A549 (cell line): ENCODE data around the gene SLC7A4. TPM values are rescaled to one million over a fixed set of nuclear protein-coding genes. Genes with fewer than 3 reads are reported as not detected.

ENCODE experiments used
- ATAC-seq, 2 experiments: fragments of 200-7000 bp in 1 of 2; fragments of >200 bp in 1 of 2; cut with Nextera tagmentation in 1 of 2; cut with Tn5 transposase in 1 of 2; 3 replicates each; pipeline versions ENCODE4 v1.8.0 to v1.9.1; 2018 to 2020; ENCODE audit warnings: mild to moderate bottlenecking in 1 of 2, moderate library complexity in 1 of 2
- CTCF ChIA-PET: fragments of 300-600 bp; sonication (Branson Sonifier 250); formaldehyde crosslinking; extraction: SDS; loops from one replicate; lab custom pipeline; 2021; ENCODE audit warnings: antibody characterized with exemption, inconsistent platforms; lab: Yijun Ruan, JAX
- POLR2A ChIA-PET: fragments of 350-600 bp; formaldehyde crosslinking; extraction: SDS; loops from one replicate; lab custom pipeline; 2021; ENCODE audit warnings: antibody characterized with exemption, inconsistent platforms; lab: Yijun Ruan, JAX
- DNase-seq, 2 experiments: peaks; one replicate each; pipeline versions ENCODE4 v3.0.0 to v3.0.0-alpha.2; 2011 to 2016; ENCODE audit warnings: low read depth in 1 of 2, low spot score in 1 of 2
- FAIRE-seq: peaks from 2 replicates; lab custom pipeline; 2011; peaks lifted over from hg19 to GRCh38; lab: Jason Lieb, UNC
- H3K27ac ChIP-seq, 2 experiments: fragments of >200 bp; sonication (Bioruptor Twin); formaldehyde crosslinking; 3 replicates each; pipeline ENCODE4 v1.5.1; 2016 to 2017
- H3K4me1 ChIP-seq: fragments of >200 bp; sonication (Bioruptor Twin); formaldehyde crosslinking; 3 replicates; pipeline ENCODE4 v1.6.1; 2016
- H3K4me2 ChIP-seq: fragments of >200 bp; sonication (Bioruptor Twin); formaldehyde crosslinking; 3 replicates; pipeline ENCODE4 v1.6.1; 2016
- H3K4me3 ChIP-seq: fragments of >200 bp; sonication (Bioruptor Twin); formaldehyde crosslinking; 3 replicates; pipeline ENCODE4 v1.5.1; 2016
- H3K9me3 ChIP-seq: fragments of >200 bp; sonication (Bioruptor Twin); formaldehyde crosslinking; 3 replicates; pipeline ENCODE4 v1.6.1; 2016
- CEBPB ChIP-seq, 2 experiments: fragments of >200 bp in 1 of 2; sonication (Bioruptor Twin) in 1 of 2; formaldehyde crosslinking in 1 of 2; IDR thresholded peaks; 2 replicates each; pipeline ENCODE4 v1.6.1; 2012 to 2016
- CHD4 ChIP-seq: fragments of 200-600 bp; sonication (generic); IDR thresholded peaks from 2 replicates; pipeline ENCODE4 v1.6.1; 2016; ENCODE audit warnings: antibody characterized with exemption, mild to moderate bottlenecking, borderline replicate concordance
- EHMT2 ChIP-seq: fragments of 200-600 bp; sonication (generic); IDR thresholded peaks from 2 replicates; pipeline ENCODE4 v1.6.1; 2016; ENCODE audit warnings: antibody characterized with exemption, low read depth, mild to moderate bottlenecking, moderate library complexity
- FOSB ChIP-seq: fragments of 250-450 bp; sonication (Bioruptor Pico); IDR thresholded peaks from 2 replicates; pipeline ENCODE4 v1.5.0; 2020; ENCODE audit warnings: mild to moderate bottlenecking, moderate library complexity
- FOSL2 ChIP-seq, 2 experiments: fragments of 450-650 bp in 1 of 2; fragments of >200 bp in 1 of 2; sonication (Bioruptor Twin) in 1 of 2; formaldehyde crosslinking; IDR thresholded peaks; 2 replicates each; pipeline versions ENCODE4 v1.5.0 to v1.6.1; 2016 to 2020; ENCODE audit warnings: mild to moderate bottlenecking in 1 of 2, moderate library complexity in 1 of 2
- GATA3 ChIP-seq: IDR thresholded peaks from 2 replicates; pipeline ENCODE4 v1.6.1; 2012; ENCODE audit warnings: borderline replicate concordance
- HDAC2 ChIP-seq: fragments of 200-600 bp; sonication (generic); IDR thresholded peaks from 2 replicates; pipeline ENCODE4 v1.6.1; 2016
- HOXB13 ChIP-seq: fragments of 250-450 bp; sonication (Bioruptor Pico); IDR thresholded peaks from 2 replicates; pipeline ENCODE4 v1.5.0; 2020; ENCODE audit warnings: low read depth, mild to moderate bottlenecking, moderate library complexity
- JUN ChIP-seq, 2 experiments: fragments of >200 bp; sonication (Bioruptor Twin); formaldehyde crosslinking; IDR thresholded peaks; 2 replicates in 1 of 2; 3 replicates in 1 of 2; pipeline ENCODE4 v1.6.1; 2016 to 2017
- KDM1A ChIP-seq: fragments of 200-600 bp; sonication (generic); IDR thresholded peaks from 2 replicates; pipeline ENCODE4 v1.6.1; 2016; ENCODE audit warnings: low read depth, mild to moderate bottlenecking
- NFE2L2 ChIP-seq: fragments of 150-350 bp; conservative IDR thresholded peaks from 2 replicates; pipeline ENCODE4 v1.6.1; 2014; ENCODE audit warnings: low read length
- NPAS2 ChIP-seq: fragments of 250-450 bp; sonication (Bioruptor Pico); IDR thresholded peaks from 2 replicates; pipeline ENCODE4 v1.8.0; 2022; ENCODE audit warnings: mild to moderate bottlenecking, moderate library complexity, borderline replicate concordance
- POLR2A ChIP-seq: IDR thresholded peaks from 2 replicates; pipeline ENCODE4 v1.6.1; 2012; ENCODE audit warnings: mild to moderate bottlenecking, low read length
- RARB ChIP-seq: fragments of 250-450 bp; sonication (Bioruptor Pico); IDR thresholded peaks from 2 replicates; pipeline ENCODE4 v1.8.0; 2021; ENCODE audit warnings: mild to moderate bottlenecking, moderate library complexity
- RCOR1 ChIP-seq: fragments of 150-350 bp; IDR thresholded peaks from 2 replicates; pipeline ENCODE4 v1.6.1; 2014; ENCODE audit warnings: antibody characterized with exemption, low read length, low read depth
- RNF2 ChIP-seq: fragments of 200-600 bp; sonication (generic); IDR thresholded peaks from 2 replicates; pipeline ENCODE4 v1.6.1; 2016; ENCODE audit warnings: low read depth, mild to moderate bottlenecking, antibody characterized with exemption, moderate library complexity, borderline replicate concordance
- SREBF2 ChIP-seq: fragments of 450-650 bp; IDR thresholded peaks from 2 replicates; pipeline ENCODE4 v1.6.1; 2014; ENCODE audit warnings: mild to moderate bottlenecking, moderate library complexity
- TFCP2L1 ChIP-seq: fragments of 250-450 bp; sonication (Bioruptor Pico); IDR thresholded peaks from 2 replicates; pipeline ENCODE4 v1.5.0; 2021; ENCODE audit warnings: mild to moderate bottlenecking
- TP53 ChIP-seq: fragments of 250-450 bp; sonication (Bioruptor Pico); IDR thresholded peaks from 2 replicates; pipeline ENCODE4 v1.5.0; 2021; ENCODE audit warnings: mild to moderate bottlenecking, moderate library complexity
- ZC3H11A ChIP-seq: fragments of 450-650 bp; IDR thresholded peaks from 2 replicates; pipeline ENCODE4 v1.6.1; 2014; ENCODE audit warnings: antibody characterized with exemption, mild to moderate bottlenecking
- ZFP36 ChIP-seq: fragments of 450-650 bp; IDR thresholded peaks from 2 replicates; pipeline ENCODE4 v1.6.1; 2014; ENCODE audit warnings: borderline replicate concordance; ENCODE audit not compliant: partially characterized antibody
- WGBS: methylation state at CpG from one replicate; pipeline ENCODE4 v1.1.6; 2017; ENCODE audit errors: missing lambda C conversion rate; 5-methylcytosine and 5-hydroxymethylcytosine counted together
- polyA plus RNA-seq, 4 experiments: library from polyadenylated mRNA; depleted of rRNA in 3 of 4; stranded (reverse); fragments of >200 nt; fragmentation: RNase III in 1 of 4; extraction: RNeasy Plus Mini Kit Qiagen cat#74134 plus additional on column Dnase treatment in 1 of 4; gene quantifications; 2 replicates in 3 of 4; 3 replicates in 1 of 4; pipeline ENCODE4 v1.2.3, GENCODE V29; 2011 to 2017
- TF ChIP-seq, protein P1 (sequence below): fragments of >200 bp; sonication (Bioruptor Twin); formaldehyde crosslinking; IDR thresholded peaks from 3 replicates; pipeline ENCODE4 v1.6.1; 2016
- TF ChIP-seq, protein P2 (sequence below): fragments of 150-350 bp; IDR thresholded peaks from 2 replicates; pipeline ENCODE4 v1.6.1; 2014; ENCODE audit warnings: low read depth, mild to moderate bottlenecking, low read length
- TF ChIP-seq, protein P3 (sequence below): IDR thresholded peaks from 2 replicates; pipeline ENCODE4 v1.6.1; 2012

Gene SLC7A4
- polyA plus RNA-seq, 2 of the 4 experiments (the other 2 are of a cell fraction): not detected

DNA sequence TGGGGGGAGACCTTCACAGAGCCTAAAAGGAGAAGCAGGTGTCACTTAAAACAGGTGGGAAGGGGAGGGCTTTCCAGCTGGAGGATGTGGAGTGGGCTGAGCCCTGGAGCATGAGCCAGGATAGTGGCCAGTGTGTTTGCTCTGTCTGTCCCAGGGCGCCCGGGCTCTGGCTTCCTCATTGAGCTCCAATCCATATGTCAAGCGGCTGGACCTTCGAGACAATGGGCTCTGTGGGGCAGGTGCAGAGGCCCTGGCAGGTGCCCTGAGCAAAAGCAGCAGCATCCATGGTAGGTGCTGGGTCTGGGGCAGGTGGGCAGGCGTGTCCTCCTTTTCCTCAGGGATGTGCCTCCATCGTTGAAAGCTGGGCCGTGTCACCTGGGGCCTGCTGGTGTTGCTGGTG lies 15.4 kb upstream of the SLC7A4 start:
- no peak for ATAC-seq
- Histone ChIP-seq H3K4me1 (peaks cover 12% of the 10 kb centered on the region), H3K27ac (no peak overlapping the region)
- 95% methylated on average over 4 of the region's 7 CpGs for WGBS
- TF ChIP-seq, protein P1, sequence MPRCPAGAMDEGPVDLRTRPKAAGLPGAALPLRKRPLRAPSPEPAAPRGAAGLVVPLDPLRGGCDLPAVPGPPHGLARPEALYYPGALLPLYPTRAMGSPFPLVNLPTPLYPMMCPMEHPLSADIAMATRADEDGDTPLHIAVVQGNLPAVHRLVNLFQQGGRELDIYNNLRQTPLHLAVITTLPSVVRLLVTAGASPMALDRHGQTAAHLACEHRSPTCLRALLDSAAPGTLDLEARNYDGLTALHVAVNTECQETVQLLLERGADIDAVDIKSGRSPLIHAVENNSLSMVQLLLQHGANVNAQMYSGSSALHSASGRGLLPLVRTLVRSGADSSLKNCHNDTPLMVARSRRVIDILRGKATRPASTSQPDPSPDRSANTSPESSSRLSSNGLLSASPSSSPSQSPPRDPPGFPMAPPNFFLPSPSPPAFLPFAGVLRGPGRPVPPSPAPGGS: no peak
- TF ChIP-seq NFE2L2 (no peak), NPAS2 (CRISPR knock-in tag) (no peak), GATA3 (no peak), CHD4 (no peak), TFCP2L1 (CRISPR knock-in tag) (no peak), FOSL2 (IDR thresholded peaks at IDR 0.05) (no peak), FOSL2 (CRISPR knock-in tag; IDR thresholded peaks at IDR 0.05) (no peak), FOSB (CRISPR knock-in tag) (no peak), JUN (IDR thresholded peaks at IDR 0.05) (no peak), ZC3H11A (no peak), CEBPB (IDR thresholded peaks at IDR 0.05) (no peak), EHMT2 (no peak), POLR2A (no peak), HDAC2 (no peak), TP53 (CRISPR knock-in tag) (no peak), RARB (CRISPR knock-in tag) (no peak), KDM1A (no peak), RNF2 (no peak)
- TF ChIP-seq, all 56 proteins: peak for 0
- Histone ChIP-seq H3K4me3 (no peak overlapping the region), H3K4me2 (no peak overlapping the region), H3K9me3 (no peaks in the 10 kb centered on the region)
- FAIRE-seq (no peak), DNase-seq (no peak)
- CTCF ChIA-PET: interaction anchor here (1.0 to 1.2 kb wide), 2 partner anchors 10 to 55 kb away, joined by 3 read pairs; no protein-coding TSS in a partner anchor
- POLR2A ChIA-PET: interaction anchor here (0.7 kb wide), 1 partner anchor 43 kb away, joined by 3 read pairs; no protein-coding TSS in a partner anchor

DNA sequence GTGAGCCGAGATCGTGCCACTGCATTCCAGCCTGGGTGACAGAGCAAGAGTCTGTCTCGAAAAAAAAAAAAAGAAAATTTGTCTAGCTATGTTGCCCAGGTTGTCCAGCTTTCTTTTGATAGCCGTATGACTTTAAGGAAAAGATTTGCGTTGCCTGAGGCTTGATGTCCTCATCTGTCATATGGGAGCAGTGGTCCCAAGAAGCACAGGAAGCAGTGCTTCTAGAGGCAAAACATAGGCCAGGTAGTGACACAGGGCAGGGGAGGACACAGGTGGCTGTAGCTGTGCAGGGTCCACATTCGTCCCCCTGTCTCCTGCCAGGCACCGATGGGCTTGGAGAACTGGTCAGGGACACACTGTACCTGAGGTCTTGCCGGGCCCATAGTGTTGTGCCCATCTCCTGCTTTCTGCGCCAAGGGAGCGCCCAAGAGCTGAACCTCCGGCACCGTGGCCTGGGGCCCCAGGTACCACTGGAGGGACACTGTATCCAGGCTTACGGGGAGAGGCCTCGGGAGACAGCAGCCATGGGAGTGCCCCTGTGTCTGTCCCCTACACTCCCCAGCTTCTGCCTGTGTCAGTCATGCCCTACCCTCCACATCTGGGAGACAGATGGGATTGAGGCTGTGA lies 14.8 kb upstream of the SLC7A4 start:
- Histone ChIP-seq H3K9me3 (no peaks in the 10 kb centered on the region), H3K4me1 (peaks cover 12% of the 10 kb centered on the region), H3K27ac (no peak overlapping the region), H3K4me2 (no peak overlapping the region), H3K4me3 (no peak overlapping the region)
- 84% methylated on average over 7 of the region's 14 CpGs for WGBS
- POLR2A ChIA-PET: interaction anchor here (0.7 kb wide), 1 partner anchor 43 kb away, joined by 3 read pairs; no protein-coding TSS in a partner anchor
- FAIRE-seq: no peak
- CTCF ChIA-PET: interaction anchor here (1.0 to 1.2 kb wide), 2 partner anchors 9 to 56 kb away, joined by 3 read pairs; no protein-coding TSS in a partner anchor
- TF ChIP-seq, protein P2, sequence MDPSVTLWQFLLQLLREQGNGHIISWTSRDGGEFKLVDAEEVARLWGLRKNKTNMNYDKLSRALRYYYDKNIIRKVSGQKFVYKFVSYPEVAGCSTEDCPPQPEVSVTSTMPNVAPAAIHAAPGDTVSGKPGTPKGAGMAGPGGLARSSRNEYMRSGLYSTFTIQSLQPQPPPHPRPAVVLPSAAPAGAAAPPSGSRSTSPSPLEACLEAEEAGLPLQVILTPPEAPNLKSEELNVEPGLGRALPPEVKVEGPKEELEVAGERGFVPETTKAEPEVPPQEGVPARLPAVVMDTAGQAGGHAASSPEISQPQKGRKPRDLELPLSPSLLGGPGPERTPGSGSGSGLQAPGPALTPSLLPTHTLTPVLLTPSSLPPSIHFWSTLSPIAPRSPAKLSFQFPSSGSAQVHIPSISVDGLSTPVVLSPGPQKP: no peak
- TF ChIP-seq, protein P3, sequence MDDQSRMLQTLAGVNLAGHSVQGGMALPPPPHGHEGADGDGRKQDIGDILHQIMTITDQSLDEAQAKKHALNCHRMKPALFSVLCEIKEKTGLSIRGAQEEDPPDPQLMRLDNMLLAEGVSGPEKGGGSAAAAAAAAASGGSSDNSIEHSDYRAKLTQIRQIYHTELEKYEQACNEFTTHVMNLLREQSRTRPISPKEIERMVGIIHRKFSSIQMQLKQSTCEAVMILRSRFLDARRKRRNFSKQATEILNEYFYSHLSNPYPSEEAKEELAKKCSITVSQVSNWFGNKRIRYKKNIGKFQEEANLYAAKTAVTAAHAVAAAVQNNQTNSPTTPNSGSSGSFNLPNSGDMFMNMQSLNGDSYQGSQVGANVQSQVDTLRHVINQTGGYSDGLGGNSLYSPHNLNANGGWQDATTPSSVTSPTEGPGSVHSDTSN: no peak
- TF ChIP-seq POLR2A (no peak), RNF2 (no peak), RCOR1 (no peak), ZFP36 (no peak), SREBF2 (no peak), HOXB13 (no peak)
- TF ChIP-seq, protein P1: no peak
- ATAC-seq: no peak
- DNase-seq: no peak
